HG03175 (cell line): ENCODE measurements around the gene HTR1D.
"Not testable (repeated sequence)": the region's sequence is repeated elsewhere in the genome, so short reads cannot be mapped to it uniquely, and the experiment has no call there.

Experiments
- ATAC-seq: cut with Tn5 transposase; IDR thresholded peaks from one replicate; pipeline ENCODE4 v1.9.1; 2021; ENCODE audit warnings: mild to moderate bottlenecking, moderate library complexity; ENCODE audit not compliant: unreplicated experiment

Gene HTR1D

DNA sequence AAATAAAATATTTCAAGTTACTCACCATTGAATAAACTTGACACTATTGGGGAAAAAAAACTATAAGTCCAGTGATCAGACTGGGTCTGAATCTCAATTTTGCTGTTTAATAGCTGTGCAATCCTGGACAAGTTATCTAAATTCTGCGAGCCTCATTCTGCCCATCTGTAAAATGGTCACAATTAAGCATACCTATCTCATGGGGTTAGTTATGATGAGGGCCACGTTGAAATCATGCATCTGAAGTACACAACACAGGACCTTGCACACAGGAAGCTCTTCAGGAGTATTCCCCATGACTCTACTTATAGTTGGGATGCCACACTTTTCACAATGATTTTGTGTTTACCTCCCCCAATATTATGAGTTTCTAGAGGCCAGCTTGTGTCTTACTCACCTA is 3.8 kb upstream of the HTR1D start:
- ATAC-seq = no peak

- ATAC-seq = no peak
Observed at GRCh38 chr1:23216771-23217420, 406 bp downstream of the HTR1D start.

GRCh38 chr1:23215751-23216449 is 1.4 kb downstream of the HTR1D start:
- no peak for ATAC-seq

GRCh38 chr1:23215291-23215690 is 2.0 kb downstream of the HTR1D start:
- no peak for ATAC-seq

DNA sequence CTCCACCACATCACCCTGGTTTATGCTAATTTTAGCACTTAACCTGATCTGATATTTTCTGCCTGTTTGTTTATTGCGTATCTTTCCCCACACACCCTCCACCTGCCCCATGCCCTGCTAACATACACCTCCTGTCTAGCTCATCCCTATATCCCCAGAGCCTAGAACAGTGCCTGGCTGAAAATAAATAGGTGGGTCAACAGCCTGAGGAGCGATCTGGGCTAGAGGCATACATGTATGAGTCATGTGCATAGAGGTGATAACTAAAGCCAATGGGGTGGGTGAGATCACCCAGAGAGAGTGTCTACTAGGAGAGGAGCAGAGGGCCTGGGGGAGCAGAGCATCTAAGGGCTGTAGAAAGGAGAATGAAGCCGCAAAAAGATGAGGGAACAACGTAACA is 2.7 kb downstream of the HTR1D start:
- no peak for ATAC-seq

GRCh38 chr1:23211955-23212354 is 5.3 kb downstream of the HTR1D start:
- ATAC-seq = no peak

- ATAC-seq = no peak
Observed at GRCh38 chr1:23210963-23211362, 6.3 kb downstream of the HTR1D start.

DNA sequence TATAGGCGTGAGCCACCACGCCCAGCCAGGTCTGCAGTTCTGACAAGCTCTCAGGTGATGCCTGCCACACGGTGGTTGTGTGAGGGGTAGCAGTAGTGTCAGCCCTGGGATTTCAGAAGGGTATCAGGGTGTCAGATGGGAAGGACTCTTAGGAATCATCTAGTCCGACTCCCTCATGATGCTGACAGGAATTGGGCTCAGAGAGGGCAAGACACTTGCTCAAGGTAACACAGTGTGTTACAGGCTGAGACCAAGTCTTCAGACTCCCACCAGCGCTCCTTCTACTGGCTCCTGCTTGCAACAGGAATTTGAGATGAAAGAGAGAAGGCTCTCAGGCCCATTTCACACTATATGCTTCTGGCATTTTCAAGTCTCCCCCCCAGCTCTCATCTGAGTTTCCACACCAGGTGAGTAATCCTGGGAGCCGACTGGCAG is 6.9 kb downstream of the HTR1D start:
- ATAC-seq = no peak

GRCh38 chr1:23209770-23210169 is 7.5 kb downstream of the HTR1D start:
- ATAC-seq = no peak

DNA sequence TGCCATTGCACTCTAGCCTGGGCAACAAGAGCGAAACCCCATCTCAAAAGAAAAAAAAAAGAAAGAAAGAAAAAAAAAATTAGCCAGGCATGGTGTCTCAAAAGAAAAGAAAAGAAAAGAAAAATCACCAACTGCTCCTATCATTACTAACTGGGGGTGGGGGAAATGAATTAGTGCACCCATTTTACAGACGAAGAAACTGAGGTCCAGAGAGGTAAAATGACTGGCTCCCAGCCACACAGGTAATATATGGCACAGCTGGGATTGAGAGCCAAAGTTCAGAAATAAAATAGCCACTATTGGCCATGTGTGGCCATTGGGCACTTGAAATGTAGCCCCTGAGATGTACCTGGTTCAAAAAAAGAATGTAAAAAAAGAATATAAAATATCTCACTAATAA is 8.8 kb downstream of the HTR1D start:
- no peak for ATAC-seq

- not testable (repeated sequence) for ATAC-seq
Observed at GRCh38 chr1:23207733-23208132, 9.6 kb downstream of the HTR1D start.

GRCh38 chr1:23202263-23202749 is 15.0 kb downstream of the HTR1D start:
- ATAC-seq = no peak

DNA sequence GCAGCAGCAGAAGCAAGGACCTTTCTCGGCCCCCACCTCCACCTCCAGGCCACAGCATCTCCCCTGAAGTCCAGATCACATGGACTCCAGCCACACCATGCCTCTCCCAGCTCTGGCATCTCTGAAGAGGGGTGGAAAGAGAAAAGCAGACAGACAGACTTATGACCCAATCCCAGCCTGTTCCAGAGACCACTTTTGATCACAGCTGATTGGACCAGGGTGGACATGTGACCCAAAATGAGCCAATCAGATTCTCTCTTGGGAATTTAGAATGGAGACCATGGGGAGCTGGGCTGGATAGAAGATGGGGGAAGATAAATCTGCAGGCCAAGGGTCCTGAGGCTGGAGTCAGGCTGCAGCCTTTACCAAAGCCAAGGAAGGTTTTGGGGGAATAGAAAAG is 16.4 kb downstream of the HTR1D start:
- no peak for ATAC-seq

DNA sequence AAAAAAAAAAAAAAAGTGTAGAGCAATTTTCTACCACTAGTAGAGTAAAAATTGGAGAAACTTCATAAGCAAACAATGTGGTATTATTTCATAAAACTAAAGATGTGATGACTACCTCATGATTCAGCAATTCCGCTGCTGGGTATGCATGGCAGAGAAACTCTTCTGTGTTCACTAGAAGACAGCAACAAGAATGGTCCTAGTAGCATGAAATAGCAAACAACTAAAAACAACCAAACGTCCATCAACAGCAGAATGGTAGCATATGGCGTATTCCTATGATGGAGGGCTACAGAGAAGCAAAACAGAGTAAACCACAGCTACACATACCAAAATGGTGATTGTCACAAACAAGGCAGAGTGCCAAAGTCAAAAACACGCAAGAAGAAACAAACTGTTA is 18.9 kb downstream of the HTR1D start:
- ATAC-seq = no peak

DNA sequence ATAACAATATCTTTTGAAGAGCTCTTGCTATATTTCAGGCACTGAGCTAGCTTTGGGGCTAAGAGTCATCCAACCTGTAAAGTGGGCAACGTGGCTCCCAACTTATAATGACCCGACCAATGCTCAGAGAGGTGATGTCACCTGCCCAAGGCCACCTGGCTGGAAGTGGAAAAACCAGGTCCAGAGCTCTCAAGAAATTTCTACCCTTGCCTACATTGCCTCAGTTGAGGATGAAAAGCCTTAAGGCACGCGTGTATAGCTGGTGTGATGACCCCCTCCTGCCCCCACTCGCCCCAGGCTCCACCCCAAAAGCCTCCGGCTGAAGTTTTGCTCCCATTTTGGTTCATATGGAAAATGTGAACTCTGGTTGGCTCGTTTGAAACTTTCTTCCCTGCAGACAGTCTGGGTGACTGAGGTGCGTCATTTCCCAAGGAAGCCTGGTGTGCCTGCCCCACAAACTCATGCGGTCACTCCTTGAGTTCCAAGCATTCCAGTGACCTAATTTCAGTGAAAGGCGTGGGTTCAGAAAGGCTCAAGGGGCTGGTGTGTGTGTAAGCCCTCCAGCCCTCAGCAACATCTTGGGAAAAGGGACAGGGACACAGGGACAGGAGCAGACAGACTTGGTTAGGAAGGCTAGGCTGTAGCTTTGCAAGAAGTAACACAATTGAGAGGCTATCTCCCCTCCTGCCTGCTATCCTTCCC is 20.5 kb downstream of the HTR1D start:
- no peak for ATAC-seq

GRCh38 chr1:23194119-23194984 is 22.9 kb downstream of the HTR1D start:
- ATAC-seq = no peak

- ATAC-seq = no peak
Observed at GRCh38 chr1:23193391-23194118, 23.7 kb downstream of the HTR1D start.

- no peak for ATAC-seq
Observed at GRCh38 chr1:23191199-23191598, 26.1 kb downstream of the HTR1D start.

GRCh38 chr1:23188936-23189452 is 28.3 kb downstream of the HTR1D start:
- ATAC-seq = not testable (repeated sequence)

GRCh38 chr1:23188434-23188884 is 28.8 kb downstream of the HTR1D start:
- ATAC-seq = no peak
